Liver (tissue), 3 donors: ENCODE results near the gene THADA.

Source experiments
- CTCF ChIP-seq: fragments of 150-350 bp; IDR thresholded peaks from 2 replicates; pipeline ENCODE4 v1.5.1; 2017; ENCODE audit warnings: improper control_type of control experiment, low read depth, low read length; ENCODE audit not compliant: missing input control
- EGR1 ChIP-seq, 2 donors: IDR thresholded peaks; 2 replicates each; pipeline ENCODE4 v1.6.1; 2016 to 2018; ENCODE audit warnings: antibody characterized with exemption in 2 of 2, low read depth in 2 of 2
- FOXA2 ChIP-seq: IDR thresholded peaks from 2 replicates; pipeline ENCODE4 v1.6.1; 2016; ENCODE audit warnings: antibody characterized with exemption
- GABPA ChIP-seq, 2 donors: IDR thresholded peaks in 1 of 2; conservative IDR thresholded peaks in 1 of 2; 2 replicates each; pipeline ENCODE4 v1.6.1; 2016; ENCODE audit warnings: antibody characterized with exemption in 2 of 2, mild to moderate bottlenecking in 1 of 2, moderate library complexity in 1 of 2
- HNF4A ChIP-seq, 2 donors: conservative IDR thresholded peaks; 2 replicates each; pipeline ENCODE4 v1.6.1; 2016; ENCODE audit warnings: antibody characterized with exemption in 2 of 2, mild to moderate bottlenecking in 2 of 2
- JUND ChIP-seq, 2 donors: IDR thresholded peaks; 2 replicates each; pipeline ENCODE4 v1.6.1; 2016; ENCODE audit warnings: antibody characterized with exemption in 2 of 2
- NR2F2 ChIP-seq: IDR thresholded peaks from 2 replicates; pipeline ENCODE4 v1.6.1; 2016; ENCODE audit warnings: antibody characterized with exemption
- REST ChIP-seq: IDR thresholded peaks from 2 replicates; pipeline ENCODE4 v1.6.1; 2016; ENCODE audit warnings: antibody characterized with exemption, mild to moderate bottlenecking
- RXRA ChIP-seq, 2 donors: IDR thresholded peaks; 2 replicates each; pipeline ENCODE4 v1.6.1; 2017 to 2018; ENCODE audit warnings: antibody characterized with exemption in 2 of 2, mild to moderate bottlenecking in 1 of 2
- SP1 ChIP-seq: IDR thresholded peaks from 2 replicates; pipeline ENCODE4 v1.6.1; 2018; ENCODE audit warnings: antibody characterized with exemption, mild to moderate bottlenecking
- donor health status: healthy.
- donor health status: healthy.

- no peak for TF ChIP-seq CTCF
- no peak for TF ChIP-seq JUND (IDR thresholded peaks at IDR 0.05)
- TF ChIP-seq REST: peak; percentile 16
- TF ChIP-seq GABPA (IDR thresholded peaks at IDR 0.05 in 1 of 2, conservative IDR thresholded peaks at IDR 0.05 in 1 of 2): no peak
- TF ChIP-seq SP1: no peak
- TF ChIP-seq RXRA (IDR thresholded peaks at IDR 0.05): no peak
- TF ChIP-seq HNF4A (conservative IDR thresholded peaks at IDR 0.05): no peak
- TF ChIP-seq FOXA2: no peak
- no peak for TF ChIP-seq EGR1 (IDR thresholded peaks at IDR 0.05; ENCODE audit: low read depth in 2 of 2)
- no peak for TF ChIP-seq NR2F2
Measured at GRCh38 chr2:43340066-43340465, 255.8 kb downstream of the THADA start.
